HepG2 (cell line): ENCODE data around the gene ID3. TPM values are rescaled to one million over a fixed set of nuclear protein-coding genes. Genes with fewer than 3 reads are reported as not detected.

Source experiments
- AKAP8 ChIP-seq: sonication (generic); formaldehyde crosslinking; IDR thresholded peaks from 2 replicates; pipeline ENCODE4 v1.5.1; 2020; ENCODE audit warnings: mild to moderate bottlenecking, missing genetic modification reagents
- BCL3 ChIP-seq: sonication (generic); formaldehyde crosslinking; IDR thresholded peaks from 2 replicates; pipeline ENCODE4 v1.5.1; 2020; ENCODE audit warnings: mild to moderate bottlenecking, missing genetic modification reagents, moderate library complexity
- ETV5 ChIP-seq: IDR thresholded peaks from 2 replicates; pipeline ENCODE4 v1.6.1; 2018; ENCODE audit warnings: missing biosample characterization, missing genetic modification reagents, inconsistent platforms, borderline replicate concordance
- HNRNPK ChIP-seq: fragments of 200-400 bp; formaldehyde crosslinking; IDR thresholded peaks from 2 replicates; pipeline ENCODE4 v1.6.1; 2018; ENCODE audit warnings: low read length, low read depth, moderate library complexity, mild to moderate bottlenecking; ENCODE audit not compliant: poor library complexity, severe bottlenecking
- HOXD1 ChIP-seq: sonication (generic); formaldehyde crosslinking; IDR thresholded peaks from 2 replicates; pipeline ENCODE4 v1.5.0; 2020; ENCODE audit warnings: missing genetic modification reagents
- MED13 ChIP-seq: sonication (generic); formaldehyde crosslinking; IDR thresholded peaks from 2 replicates; pipeline ENCODE4 v1.5.0; 2020; ENCODE audit warnings: missing genetic modification reagents
- SP4 ChIP-seq: sonication (generic); formaldehyde crosslinking; IDR thresholded peaks from 2 replicates; pipeline ENCODE4 v1.8.1; 2023; ENCODE audit warnings: mild to moderate bottlenecking, missing genetic modification reagents
- SRSF4 ChIP-seq: fragments of 200-400 bp; formaldehyde crosslinking; IDR thresholded peaks from one replicate; pipeline ENCODE4 v1.6.1; 2018; ENCODE audit warnings: mild to moderate bottlenecking, low read depth, low read length, moderate library complexity; ENCODE audit not compliant: poor library complexity, severe bottlenecking
- SRY ChIP-seq: sonication (generic); formaldehyde crosslinking; IDR thresholded peaks from 2 replicates; pipeline ENCODE4 v1.8.0; 2022; ENCODE audit warnings: mild to moderate bottlenecking, missing genetic modification reagents
- TCF7 ChIP-seq: sonication (generic); IDR thresholded peaks from 2 replicates; pipeline ENCODE4 v1.6.1; 2016; ENCODE audit warnings: antibody characterized with exemption, low read depth
- TEF ChIP-seq: sonication (generic); formaldehyde crosslinking; IDR thresholded peaks from 2 replicates; pipeline ENCODE4 v1.5.0; 2020; ENCODE audit warnings: missing genetic modification reagents
- ZBTB25 ChIP-seq: IDR thresholded peaks from 2 replicates; pipeline ENCODE4 v1.6.1; 2018; ENCODE audit warnings: missing genetic modification reagents
- ZMYM2 ChIP-seq: sonication (generic); formaldehyde crosslinking; IDR thresholded peaks from 2 replicates; pipeline ENCODE4 v1.8.0; 2022; ENCODE audit warnings: mild to moderate bottlenecking, missing genetic modification reagents
- ZNF224 ChIP-seq: sonication (generic); formaldehyde crosslinking; IDR thresholded peaks from 2 replicates; pipeline ENCODE4 v1.5.0; 2020; ENCODE audit warnings: mild to moderate bottlenecking, missing genetic modification reagents
- ZNF274 ChIP-seq: sonication (generic); formaldehyde crosslinking; IDR thresholded peaks from 2 replicates; pipeline ENCODE4 v1.5.1; 2020; ENCODE audit warnings: mild to moderate bottlenecking, missing genetic modification reagents
- ZNF275 ChIP-seq: sonication (generic); formaldehyde crosslinking; IDR thresholded peaks from 2 replicates; pipeline ENCODE4 v1.8.0; 2022; ENCODE audit warnings: missing genetic modification reagents, mild to moderate bottlenecking, inconsistent platforms, borderline replicate concordance
- ZNF276 ChIP-seq: sonication (generic); formaldehyde crosslinking; IDR thresholded peaks from 2 replicates; pipeline ENCODE4 v1.4.0; 2020; ENCODE audit warnings: mild to moderate bottlenecking, low read depth, missing genetic modification reagents
- ZNF616 ChIP-seq: sonication (generic); formaldehyde crosslinking; IDR thresholded peaks from 2 replicates; pipeline ENCODE4 v1.5.0; 2020; ENCODE audit warnings: low read depth, mild to moderate bottlenecking, missing genetic modification reagents
- ZNF878 ChIP-seq: sonication (generic); formaldehyde crosslinking; IDR thresholded peaks from 2 replicates; pipeline ENCODE4 v1.8.1; 2023; ENCODE audit warnings: mild to moderate bottlenecking, missing genetic modification reagents, moderate library complexity
- ZSCAN12 ChIP-seq: sonication (generic); formaldehyde crosslinking; IDR thresholded peaks from 2 replicates; pipeline ENCODE4 v1.9.0; 2021; ENCODE audit warnings: mild to moderate bottlenecking, missing genetic modification reagents
- ZSCAN20 ChIP-seq: sonication (generic); formaldehyde crosslinking; IDR thresholded peaks from 2 replicates; pipeline ENCODE4 v1.4.0; 2020; ENCODE audit warnings: missing genetic modification reagents, mild to moderate bottlenecking, borderline replicate concordance
- polyA plus RNA-seq, 8 experiments: library from polyadenylated mRNA; depleted of rRNA in 3 of 8; stranded (reverse) in 7 of 8; unstranded in 1 of 8; fragments of >200 nt; fragmentation: Illumina TruSeq in 4 of 8; extraction: Trizol in 4 of 8; gene quantifications; 2 replicates each; pipeline versions ENCODE4 v1.2.1 to v1.2.3, GENCODE V29; 2011 to 2016; ENCODE audit warnings: low read depth in 4 of 8, missing spikeins in 1 of 8, mixed read lengths in 1 of 8; ENCODE audit not compliant: insufficient read depth in 1 of 8
- total RNA-seq, 5 experiments: library from RNA; depleted of rRNA; stranded (reverse); fragments of >200 nt; fragmentation: Illumina TruSeq; extraction: Trizol; gene quantifications; 2 replicates each; pipeline ENCODE4 v1.2.3, GENCODE V29; 2016; ENCODE audit warnings: low read depth in 1 of 5

The ID3 gene
- total and polyA plus RNA-seq, 2 of the 13 experiments (the other 11 are each of a cell fraction or from before 2014, with no cell fraction given), result 64.8 to 115 TPM

GRCh38 chr1:23558140-23558871, 995 bp downstream of the ID3 start (continued):
- 0 out of 2 replicates have a peak, but pooled peaks have one; percentile 12 for TF ChIP-seq ZSCAN12 (CRISPR knock-in tag)
- TF ChIP-seq SRSF4, result no peak
- TF ChIP-seq ZNF224 (CRISPR knock-in tag), result no peak
- peak; percentile 94 for TF ChIP-seq ETV5
- no peak for TF ChIP-seq ZNF878 (CRISPR knock-in tag)
- no peak for TF ChIP-seq ZNF616 (CRISPR knock-in tag)
- TF ChIP-seq ZNF274, result peak; percentile 78
- TF ChIP-seq MED13, result peak; percentile 87; the same call in 1 of the 2 replicates
- 0 out of 2 replicates have a peak, but pooled peaks have one; percentile 40 for TF ChIP-seq AKAP8 (CRISPR knock-in tag)
- no peak; the same call in 1 of the 2 replicates for TF ChIP-seq ZNF275 (CRISPR knock-in tag)
- TF ChIP-seq ZSCAN20 (CRISPR knock-in tag), result no peak
- TF ChIP-seq HOXD1, result no peak
- TF ChIP-seq SRY, result 0 out of 2 replicates have a peak, but pooled peaks have one; percentile 6
- TF ChIP-seq BCL3 (CRISPR knock-in tag), result peak; percentile 77
- no peak for TF ChIP-seq ZBTB25 (CRISPR knock-in tag)
- no peak for TF ChIP-seq SP4
- no peak for TF ChIP-seq ZNF276 (CRISPR knock-in tag)
- no peak for TF ChIP-seq ZMYM2
- TF ChIP-seq TEF (CRISPR knock-in tag), result no peak
- TF ChIP-seq TCF7, result no peak
- TF ChIP-seq HNRNPK, result no peak
